Measurements from ENCODE around the gene FZR1. TPM values are rescaled to one million over a fixed set of nuclear protein-coding genes. Genes with fewer than 3 reads are reported as not detected.

FZR1 gene
- total and polyA plus RNA-seq, 9 of the 15 experiments (the other 6 are each of a cell fraction or from before 2014, with no cell fraction given), result 0.18 to 48.0 (median 22.2) TPM

- TF ChIP-seq MEF2D (tag; conservative IDR thresholded peaks at IDR 0.05; ENCODE audit: low read depth) (no peak), RBM25 (IDR thresholded peaks at IDR 0.05; ENCODE audit: low read depth, low read length, severe bottlenecking) (peak; percentile 38), RAD21 (CRISPR knock-in tag; conservative IDR thresholded peaks at IDR 0.05 in 1 of 2, IDR thresholded peaks at IDR 0.05 in 1 of 2) (no peak), BCOR (IDR thresholded peaks at IDR 0.05) (peak; percentile 65)
Observed at GRCh38 chr19:3496392-3497273, 9.5 kb upstream of the FZR1 start (continued).

DNA sequence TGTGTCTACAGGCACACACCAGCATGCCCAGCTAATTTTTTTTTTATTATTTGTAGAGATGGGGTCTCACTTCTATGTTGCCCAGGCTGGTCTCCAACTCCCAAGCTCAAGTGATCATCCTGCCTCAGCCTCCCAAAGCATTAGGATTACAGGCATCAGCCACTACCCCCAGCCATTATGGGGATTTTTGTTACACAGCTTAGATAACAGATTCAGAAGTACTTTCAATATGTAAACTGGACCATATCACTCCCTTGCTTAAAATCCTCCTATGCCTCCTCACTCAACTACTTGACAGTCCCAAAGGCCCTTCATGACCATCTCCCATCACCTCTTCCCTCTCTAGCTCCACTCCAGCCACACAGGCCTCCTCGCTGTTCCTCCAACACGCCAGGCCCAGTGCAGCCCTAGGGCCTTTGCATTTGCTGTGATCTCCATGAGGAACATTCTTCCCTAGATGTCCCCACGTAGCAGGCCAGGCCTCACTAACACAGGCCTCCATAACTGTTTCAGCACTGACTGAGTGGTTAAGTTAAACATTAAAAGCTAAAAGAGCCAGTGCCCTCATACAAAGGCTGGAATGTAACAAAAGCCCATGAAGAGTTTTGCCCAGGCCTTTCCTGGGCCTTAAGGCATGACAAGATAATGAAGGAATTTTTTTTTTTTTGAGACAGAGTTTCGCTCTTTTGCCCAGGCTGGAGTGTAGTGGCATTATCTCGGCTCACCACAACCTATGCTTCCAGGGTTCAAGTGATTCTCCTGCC, 8.2 kb upstream of the FZR1 start:
- no TSS peak for BruUV-seq (replicated peaks)
- H3K9ac ChIP-seq (ENCODE audit: insufficient read depth in 1 of 2, low read depth in 2 of 2, low read length in 2 of 2), result no peak overlapping the region
- H3K79me2 ChIP-seq (ENCODE audit: control insufficient read depth, insufficient read depth, low read length), result peaks cover 38% of the 10 kb centered on the region
- no peak overlapping the region for H3K27ac ChIP-seq (ENCODE audit: extremely low read depth, low read depth, low read length)
- H3K27me3 ChIP-seq (ENCODE audit: control insufficient read depth in 2 of 2, insufficient read depth in 2 of 2, low read length in 2 of 2), result no peaks in the 10 kb centered on the region
- H3K36me3 ChIP-seq (ENCODE audit: control insufficient read depth, insufficient read depth, low read length), result peaks cover 53% of the 10 kb centered on the region
- H3K4me1 ChIP-seq (replicated peaks in 1 of 2; ENCODE audit: control insufficient read depth in 2 of 2, insufficient read depth in 2 of 2, low read length in 2 of 2), result peaks cover 9 to 23% of the 10 kb centered on the region in 2 experiments; a peak in 4 of 5 replicates
- no peak for ATAC-seq
- TF ChIP-seq RBM25 (IDR thresholded peaks at IDR 0.05; ENCODE audit: low read depth, low read length, severe bottlenecking), result peak; percentile 19
- TF ChIP-seq, protein P1, sequence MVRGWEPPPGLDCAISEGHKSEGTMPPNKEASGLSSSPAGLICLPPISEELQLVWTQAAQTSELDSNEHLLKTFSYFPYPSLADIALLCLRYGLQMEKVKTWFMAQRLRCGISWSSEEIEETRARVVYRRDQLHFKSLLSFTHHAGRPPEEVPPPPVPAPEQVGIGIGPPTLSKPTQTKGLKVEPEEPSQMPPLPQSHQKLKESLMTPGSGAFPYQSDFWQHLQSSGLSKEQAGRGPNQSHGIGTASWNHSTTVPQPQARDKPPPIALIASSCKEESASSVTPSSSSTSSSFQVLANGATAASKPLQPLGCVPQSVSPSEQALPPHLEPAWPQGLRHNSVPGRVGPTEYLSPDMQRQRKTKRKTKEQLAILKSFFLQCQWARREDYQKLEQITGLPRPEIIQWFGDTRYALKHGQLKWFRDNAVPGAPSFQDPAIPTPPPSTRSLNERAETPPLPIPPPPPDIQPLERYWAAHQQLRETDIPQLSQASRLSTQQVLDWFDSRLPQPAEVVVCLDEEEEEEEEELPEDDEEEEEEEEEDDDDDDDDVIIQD (CRISPR knock-in tag; IDR thresholded peaks at IDR 0.05), result no peak
- no peaks in the 10 kb centered on the region for H3K9me3 ChIP-seq (replicated peaks; ENCODE audit: control insufficient read depth, insufficient read depth, low read depth, low read length)
- in situ Hi-C loops (cut with MboI), result no loop called here
- ChIA-PET CTCF (ENCODE audit: low intra/inter-chr PET ratio) (no interaction called here), POLR2A (interaction anchor here (1.3 kb wide), 1 partner anchor 184 kb away, joined by 3 read pairs; no protein-coding TSS in a partner anchor)
- no peak overlapping the region for H3K4me3 ChIP-seq
- no peaks in the 10 kb centered on the region for H3K9me1 ChIP-seq (ENCODE audit: control insufficient read depth, insufficient read depth, low read length)
- H3K4me2 ChIP-seq (ENCODE audit: insufficient read depth, low read length), result no peak overlapping the region
- WGBS (ENCODE audit: insufficient coverage, low coverage, missing lambda C conversion rate), result 93% methylated on average over 4 of the region's 5 CpGs
- intact Hi-C loops (cut with micrococcal nuclease), result no loop called here
- no peak overlapping the region for H2AFZ ChIP-seq (ENCODE audit: low read depth, low read length)
- DNase-seq (ENCODE audit: extremely low read depth in 1 of 4, low spot score in 3 of 4), result no peak
- no peaks in the 10 kb centered on the region for H4K20me1 ChIP-seq (replicated peaks; ENCODE audit: control insufficient read depth, insufficient read depth, low read length)
- FAIRE-seq, result no peak
